Hematopoietic multipotent progenitor cell treated with erythropoietin and hydrocortisone succinate and interleukin-3 and kit ligand, for 4 days (in vitro differentiated cells): Measurements from ENCODE around the gene RAI1.
A peak's percentile ranks its signal among the peaks of the same experiment; 100 is the strongest.
"Not testable (repeated sequence)": the region's sequence is repeated elsewhere in the genome, so short reads cannot be mapped to it uniquely, and the experiment has no call there.

ENCODE experiments used
- DNase-seq: peaks from one replicate; pipeline ENCODE4 v3.0.0-alpha.2; 2015

RAI1 gene

GRCh38 chr17:17663160-17664063, 17.8 kb upstream of the RAI1 start:
- peak; percentile 93 for DNase-seq

GRCh38 chr17:17664064-17664452, 17.2 kb upstream of the RAI1 start:
- no peak for DNase-seq

GRCh38 chr17:17665255-17665654, 16.0 kb upstream of the RAI1 start:
- no peak for DNase-seq

- no peak for DNase-seq
Measured at GRCh38 chr17:17666111-17666714, 15.0 kb upstream of the RAI1 start.

GRCh38 chr17:17667231-17667630, 14.0 kb upstream of the RAI1 start:
- DNase-seq = no peak

- no peak for DNase-seq
Measured at GRCh38 chr17:17667947-17668346, 13.3 kb upstream of the RAI1 start.

- DNase-seq = no peak
Measured at GRCh38 chr17:17668358-17668757, 12.9 kb upstream of the RAI1 start.

- peak; percentile 44 for DNase-seq
Measured at GRCh38 chr17:17668775-17669579, 12.3 kb upstream of the RAI1 start.

GRCh38 chr17:17669580-17670235, 11.6 kb upstream of the RAI1 start:
- DNase-seq = no peak

GRCh38 chr17:17670701-17671305, 10.5 kb upstream of the RAI1 start:
- DNase-seq = no peak

GRCh38 chr17:17671369-17672129, 9.7 kb upstream of the RAI1 start:
- no peak for DNase-seq

- DNase-seq = peak; percentile 65
Measured at GRCh38 chr17:17672453-17673368, 8.5 kb upstream of the RAI1 start.

GRCh38 chr17:17675416-17675815, 5.8 kb upstream of the RAI1 start:
- no peak for DNase-seq

- peak; percentile 45 for DNase-seq
Measured at GRCh38 chr17:17675925-17676534, 5.2 kb upstream of the RAI1 start.

GRCh38 chr17:17676752-17677151, 4.5 kb upstream of the RAI1 start:
- DNase-seq = no peak

- no peak for DNase-seq
Measured at GRCh38 chr17:17677299-17678040, 3.8 kb upstream of the RAI1 start.

GRCh38 chr17:17678063-17678699, 3.1 kb upstream of the RAI1 start:
- not testable (repeated sequence) for DNase-seq

- DNase-seq = no peak
Measured at GRCh38 chr17:17679243-17679642, 2.0 kb upstream of the RAI1 start.

- DNase-seq = no peak
Measured at GRCh38 chr17:17679748-17680147, 1.5 kb upstream of the RAI1 start.
